NCI-H2081 treated with DMSO at 0.1 percent for 48 hours (cell line): ENCODE results near the gene COCH.

Source experiments
- DNase-seq: peaks from one replicate; lab custom pipeline; 2025; lab: John Stamatoyannopoulos, UW

Gene COCH

DNA sequence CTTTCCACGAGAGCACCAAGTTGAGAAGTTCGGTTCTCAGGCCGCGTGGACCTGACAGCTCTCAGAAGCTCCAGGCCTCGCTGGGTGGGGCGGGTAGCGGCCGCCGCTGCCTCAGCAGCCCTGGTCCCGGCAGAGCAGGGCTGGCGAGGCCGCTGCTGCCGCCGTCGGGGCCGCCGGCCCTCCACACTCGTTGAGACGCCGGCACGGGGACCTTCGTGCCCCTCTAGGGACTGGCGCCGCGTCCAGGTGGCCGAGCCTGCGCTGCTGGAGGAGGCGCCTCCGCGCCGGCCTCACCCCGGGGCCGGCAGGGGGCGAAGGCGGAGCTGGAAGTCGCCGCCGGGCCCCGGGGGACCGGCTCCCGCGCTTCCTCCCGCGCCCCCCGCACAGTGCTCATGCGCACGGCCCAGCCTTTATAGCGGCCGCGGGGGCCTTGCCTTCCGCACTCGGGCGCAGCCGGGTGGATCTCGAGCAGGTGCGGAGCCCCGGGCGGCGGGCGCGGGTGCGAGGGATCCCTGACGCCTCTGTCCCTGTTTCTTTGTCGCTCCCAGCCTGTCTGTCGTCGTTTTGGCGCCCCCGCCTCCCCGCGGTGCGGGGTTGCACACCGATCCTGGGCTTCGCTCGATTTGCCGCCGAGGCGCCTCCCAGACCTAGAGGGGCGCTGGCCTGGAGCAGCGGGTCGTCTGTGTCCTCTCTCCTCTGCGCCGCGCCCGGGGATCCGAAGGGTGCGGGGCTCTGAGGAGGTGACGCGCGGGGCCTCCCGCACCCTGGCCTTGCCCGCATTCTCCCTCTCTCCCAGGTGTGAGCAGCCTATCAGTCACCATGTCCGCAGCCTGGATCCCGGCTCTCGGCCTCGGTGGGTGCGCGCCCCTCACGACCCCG is at the start of gene COCH:
COCH (plus strand) TSS at position 440 of the 879 bp plus-strand sequence; CDS start at position 820, 380 bp downstream.
- DNase-seq: peak; percentile 44

GRCh38 chr14:30826070-30826469 is 48.3 kb upstream of the COCH start:
- DNase-seq: no peak

GRCh38 chr14:30829853-30830252 is 44.5 kb upstream of the COCH start:
- no peak for DNase-seq

DNA sequence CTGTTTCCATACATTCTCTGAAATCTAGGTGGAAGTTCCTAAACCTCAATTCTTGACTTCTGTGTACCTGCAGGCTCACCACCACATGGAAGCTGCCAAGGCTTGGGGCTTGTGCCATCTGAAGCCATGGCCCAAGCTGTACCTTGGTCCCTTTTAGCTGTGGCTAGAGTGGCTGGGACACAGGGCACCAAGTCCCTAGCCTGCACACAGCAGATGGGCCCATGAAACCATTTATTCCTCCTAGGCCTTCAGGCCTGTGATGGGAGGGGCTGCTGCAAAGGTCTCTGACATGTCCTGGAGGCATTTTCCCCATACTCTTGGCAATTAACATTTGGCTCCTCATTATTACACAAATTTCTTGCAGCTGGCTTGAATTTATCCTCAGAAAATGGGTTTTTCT is 40.0 kb upstream of the COCH start:
- DNase-seq: no peak

DNA sequence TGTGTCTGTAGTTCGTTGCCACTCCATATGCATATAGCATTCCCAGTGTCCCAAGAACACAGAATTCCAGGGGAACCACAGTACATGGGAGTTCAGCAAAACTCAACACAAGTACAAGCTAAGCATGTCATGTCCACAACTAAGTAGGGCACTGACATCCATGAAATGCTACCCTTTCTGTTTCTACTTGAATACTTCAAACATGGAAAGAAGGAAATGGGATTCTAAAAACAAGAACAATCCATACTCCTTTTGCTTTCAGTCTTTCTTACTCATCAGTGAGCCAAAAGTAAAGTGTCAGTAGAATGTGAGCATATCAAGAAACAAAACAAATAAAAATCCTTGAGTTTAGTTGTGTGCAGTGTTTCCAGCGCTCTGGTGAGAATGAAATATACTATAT is 36.0 kb upstream of the COCH start:
- no peak for DNase-seq

DNA sequence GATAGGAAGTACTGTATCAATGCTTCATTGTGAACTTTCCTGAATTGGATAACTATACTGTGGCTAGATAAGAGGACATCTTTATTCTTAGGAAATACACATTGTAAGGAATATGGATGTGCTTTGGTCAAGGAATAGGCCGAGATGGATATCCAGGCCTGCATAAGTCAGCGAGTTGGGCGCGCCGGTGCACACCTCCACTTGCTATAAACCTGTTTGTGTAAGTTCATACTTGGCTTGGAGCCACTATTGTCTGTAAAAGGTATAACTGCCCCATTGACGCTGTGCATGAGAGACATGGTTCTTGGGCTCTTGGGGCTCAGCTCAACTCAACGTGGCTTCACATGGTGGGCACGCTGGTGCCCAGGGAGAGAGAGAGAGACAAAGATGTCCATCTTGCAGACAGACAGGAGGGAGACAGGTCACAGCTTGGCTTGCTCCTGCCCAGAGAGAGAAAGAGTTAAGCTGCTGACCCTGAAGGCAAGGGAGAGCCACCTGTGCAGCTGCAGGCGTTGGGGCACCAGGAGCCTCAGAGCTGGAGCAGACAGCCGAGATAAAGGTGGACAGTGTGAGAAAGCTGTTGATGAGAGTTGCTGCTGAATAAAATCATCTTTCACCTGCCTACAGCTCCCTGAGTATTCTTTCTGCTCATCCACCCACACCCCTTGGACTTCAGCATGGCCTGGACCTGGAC is 34.1 kb upstream of the COCH start:
- DNase-seq: no peak

GRCh38 chr14:30842431-30842830 is 31.9 kb upstream of the COCH start:
- DNase-seq: no peak

DNA sequence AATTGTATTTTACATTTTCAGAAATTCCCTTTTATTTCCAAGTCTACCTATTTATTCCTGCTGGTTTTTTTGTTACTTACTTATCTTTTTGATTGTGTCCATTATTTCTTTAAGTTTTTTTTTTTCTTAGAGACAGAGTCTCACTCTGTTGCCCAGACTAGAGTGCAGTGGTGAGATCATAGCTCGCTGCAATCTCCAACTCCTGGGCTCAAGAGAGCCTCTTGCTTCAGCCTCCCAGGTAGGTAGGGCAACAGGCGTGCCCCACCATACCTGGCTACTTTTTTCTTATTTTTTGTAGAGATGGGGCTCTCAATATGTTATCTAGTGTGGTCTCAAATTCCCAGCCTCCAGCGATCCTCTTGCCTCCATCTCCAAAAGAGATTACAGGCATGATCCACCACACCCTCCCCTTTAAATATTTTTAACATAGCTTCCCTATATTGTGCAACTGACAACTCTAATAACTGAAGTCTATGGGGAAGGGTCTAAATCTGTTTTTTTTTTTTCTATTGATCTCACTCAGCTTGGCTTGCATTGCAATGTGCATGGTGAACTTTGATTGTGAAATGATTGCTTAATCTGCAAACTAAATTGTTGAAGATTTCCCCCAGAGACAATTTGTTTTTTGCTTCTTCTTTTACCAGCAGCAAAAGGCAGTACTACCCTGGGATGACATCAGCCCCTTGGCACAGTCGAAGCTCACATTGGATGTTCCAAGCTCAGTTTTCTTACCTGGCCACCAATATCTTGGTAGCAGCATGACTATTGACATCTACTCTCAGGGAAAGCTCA is 25.7 kb upstream of the COCH start:
- no peak for DNase-seq

GRCh38 chr14:30849354-30849753 is 25.0 kb upstream of the COCH start:
- DNase-seq: no peak

DNA sequence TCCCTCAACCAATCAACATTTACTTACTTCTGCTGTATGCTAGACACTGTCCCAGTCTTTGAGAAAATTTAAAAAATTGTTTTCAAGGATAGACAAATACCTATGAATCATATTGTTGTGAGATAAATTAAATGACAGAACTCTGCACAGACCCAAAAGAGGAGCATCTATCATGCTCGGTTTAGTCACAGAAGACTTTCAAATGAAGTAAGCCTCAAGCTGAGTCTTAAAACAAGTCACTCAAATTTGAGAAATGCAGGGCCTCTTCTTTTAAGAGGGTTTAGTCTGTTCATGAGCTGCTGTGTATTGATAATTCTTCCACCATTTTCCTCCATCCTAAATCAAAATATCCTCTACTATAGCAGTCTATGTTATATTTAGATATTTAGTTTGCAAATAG is 24.4 kb upstream of the COCH start:
- no peak for DNase-seq

- no peak for DNase-seq
These were observed 20.4 kb upstream of the COCH start for GRCh38 chr14:30853946-30854345.

DNA sequence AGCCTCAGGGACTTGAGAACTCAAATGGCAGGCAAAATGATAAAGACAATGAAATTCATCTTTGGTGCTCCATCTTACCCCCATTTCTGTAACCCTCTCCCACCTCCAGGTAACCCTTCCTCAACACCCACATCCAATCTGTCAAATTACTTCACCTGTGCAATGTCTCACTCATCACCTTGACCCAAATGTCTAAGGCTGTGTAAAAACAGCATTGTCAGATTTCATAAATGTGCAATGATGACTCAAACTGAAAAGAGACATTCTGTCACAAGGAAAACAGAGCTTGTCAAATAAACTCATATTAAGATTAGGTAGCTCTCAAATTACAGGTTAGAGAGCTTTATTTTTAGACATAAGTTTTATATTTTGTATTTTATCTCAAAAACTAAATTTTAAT is 19.9 kb upstream of the COCH start:
- DNase-seq: no peak

- DNase-seq: no peak
These were observed 18.9 kb upstream of the COCH start for GRCh38 chr14:30855345-30856037.

- no peak for DNase-seq
These were observed 13.2 kb upstream of the COCH start for GRCh38 chr14:30861200-30861599.

GRCh38 chr14:30864934-30865333 is 9.4 kb upstream of the COCH start:
- no peak for DNase-seq

GRCh38 chr14:30868736-30869135 is 5.6 kb upstream of the COCH start:
- no peak for DNase-seq

DNA sequence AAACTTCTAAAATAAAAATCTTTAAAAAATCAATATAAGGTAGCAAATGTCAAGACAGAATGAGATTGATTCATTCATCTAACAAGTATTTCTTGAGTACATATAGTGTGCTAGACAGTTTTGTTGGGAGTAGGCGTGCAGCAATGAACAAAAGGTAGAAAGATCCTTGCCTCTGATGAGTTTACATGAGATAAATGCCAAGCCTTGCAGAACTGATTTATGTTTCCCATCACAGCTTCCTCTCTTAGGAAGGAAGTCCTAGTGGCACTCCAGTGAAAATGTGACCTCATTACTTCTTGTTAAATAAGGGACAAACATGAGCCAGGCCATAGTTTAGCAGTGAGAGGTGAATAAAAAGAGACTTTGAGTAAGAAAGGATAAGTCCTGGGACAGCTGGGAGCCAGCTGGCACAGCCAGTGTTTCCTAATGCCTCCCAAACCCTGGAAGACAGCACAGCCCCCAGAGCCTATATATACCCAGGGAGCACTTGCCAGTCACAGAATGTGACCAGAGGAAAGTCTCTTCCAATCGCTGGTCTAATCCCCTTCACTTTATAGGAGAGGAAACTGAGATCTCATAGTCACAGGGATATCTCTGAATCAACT is 4.7 kb upstream of the COCH start:
- no peak for DNase-seq

GRCh38 chr14:30872602-30873001 is 1.8 kb upstream of the COCH start:
- no peak for DNase-seq

- no peak for DNase-seq
These were observed 845 bp upstream of the COCH start for GRCh38 chr14:30873308-30874119.

GRCh38 chr14:30874999-30875787 is 834 bp downstream of the COCH start:
- no peak for DNase-seq
